Gastroesophageal sphincter (tissue), 4 donors: Measurements from ENCODE around the gene DCUN1D3. TPM values are rescaled to one million over a fixed set of nuclear protein-coding genes. Genes with fewer than 3 reads are reported as not detected.

Experiments
- ATAC-seq: fragments of 150-250 bp; one replicate; pipeline ENCODE4 v1.9.1; 2016; ENCODE audit warnings: mild to moderate bottlenecking, moderate library complexity
- H3K27ac ChIP-seq, 4 donors: fragments of 200-600 bp; sonication (generic) in 3 of 4; 1 replicate in 3 of 4; 2 replicates in 1 of 4; pipeline ENCODE4 v1.5.1; 2016 to 2019
- H3K27me3 ChIP-seq: fragments of 200-600 bp; sonication (generic); one replicate; pipeline ENCODE4 v1.5.1; 2019
- H3K36me3 ChIP-seq, 2 donors: fragments of 200-600 bp; sonication (generic); one replicate each; pipeline ENCODE4 v1.5.1; 2019; ENCODE audit warnings: control low read depth in 1 of 2
- H3K4me1 ChIP-seq, 3 donors: fragments of 200-600 bp; sonication (generic); 1 replicate in 2 of 3; 2 replicates in 1 of 3; pipeline ENCODE4 v1.5.1; 2016 to 2019; ENCODE audit warnings: control low read depth in 2 of 3
- H3K4me3 ChIP-seq, 2 donors: fragments of 200-600 bp; sonication (generic); one replicate each; pipeline ENCODE4 v1.5.1; 2019; ENCODE audit warnings: mild to moderate bottlenecking in 1 of 2, moderate library complexity in 1 of 2
- H3K9me3 ChIP-seq, 3 donors: fragments of 200-600 bp; sonication (generic); one replicate each; pipeline ENCODE4 v1.5.1; 2017 to 2019; ENCODE audit warnings: control low read depth in 2 of 3
- CTCF ChIP-seq, 4 experiments: fragments of 200-600 bp in 2 of 4; fragments of 450-650 bp in 2 of 4; sonication (generic) in 1 of 4; IDR thresholded peaks; one replicate each; pipeline ENCODE4 v1.5.1; 2017 to 2019; ENCODE audit warnings: antibody characterized with exemption in 4 of 4, mild to moderate bottlenecking in 2 of 4, moderate library complexity in 2 of 4
- EP300 ChIP-seq: sonication (generic); formaldehyde crosslinking; IDR thresholded peaks from one replicate; pipeline ENCODE4 v1.6.1; 2017; ENCODE audit warnings: antibody characterized with exemption, mild to moderate bottlenecking
- POLR2A ChIP-seq, 2 donors: fragments of 450-650 bp; IDR thresholded peaks; one replicate each; pipeline ENCODE4 v1.6.1; 2017; ENCODE audit warnings: antibody characterized with exemption in 2 of 2, mild to moderate bottlenecking in 2 of 2, moderate library complexity in 1 of 2
- POLR2AphosphoS5 ChIP-seq: sonication (generic); formaldehyde crosslinking; IDR thresholded peaks from one replicate; pipeline ENCODE4 v1.6.1; 2017; ENCODE audit warnings: antibody characterized with exemption
- WGBS, 2 donors: methylation state at CpG; one replicate each; pipeline ENCODE4 v1.1.5; 2018; ENCODE audit warnings: low coverage in 1 of 2; 5-methylcytosine and 5-hydroxymethylcytosine counted together
- total RNA-seq, 4 donors: library from RNA; depleted of rRNA; stranded (reverse); fragments of >200 nt; gene quantifications; one replicate each; pipeline ENCODE4 v1.1.0, GENCODE V29; 2016

The DCUN1D3 gene
- total RNA-seq, 4 donors from 2014 or later, result 28.6 to 35.7 (median 33.5) TPM

- peak overlapping the region; percentile 40 to 99 (median 64) for H3K27ac ChIP-seq
- H3K9me3 ChIP-seq, result no peaks in the 10 kb centered on the region
- WGBS, 2 donors, result 26 to 47% methylated on average over 2 of the region's 2 CpGs
- no peaks in the 10 kb centered on the region for H3K36me3 ChIP-seq
- peak; percentile 75 for ATAC-seq
- no peak overlapping the region for H3K4me3 ChIP-seq
- no peaks in the 10 kb centered on the region for H3K27me3 ChIP-seq
- peaks cover 12 to 58% (median 28%) of the 10 kb centered on the region in 3 donors for H3K4me1 ChIP-seq
- TF ChIP-seq CTCF (IDR thresholded peaks at IDR 0.05) (no peak), EP300 (no peak), POLR2AphosphoS5 (peak; percentile 57), POLR2A (IDR thresholded peaks at IDR 0.05) (no peak)
These were observed 10.7 kb upstream of the DCUN1D3 start for GRCh38 chr16:20910781-20911321.

DNA sequence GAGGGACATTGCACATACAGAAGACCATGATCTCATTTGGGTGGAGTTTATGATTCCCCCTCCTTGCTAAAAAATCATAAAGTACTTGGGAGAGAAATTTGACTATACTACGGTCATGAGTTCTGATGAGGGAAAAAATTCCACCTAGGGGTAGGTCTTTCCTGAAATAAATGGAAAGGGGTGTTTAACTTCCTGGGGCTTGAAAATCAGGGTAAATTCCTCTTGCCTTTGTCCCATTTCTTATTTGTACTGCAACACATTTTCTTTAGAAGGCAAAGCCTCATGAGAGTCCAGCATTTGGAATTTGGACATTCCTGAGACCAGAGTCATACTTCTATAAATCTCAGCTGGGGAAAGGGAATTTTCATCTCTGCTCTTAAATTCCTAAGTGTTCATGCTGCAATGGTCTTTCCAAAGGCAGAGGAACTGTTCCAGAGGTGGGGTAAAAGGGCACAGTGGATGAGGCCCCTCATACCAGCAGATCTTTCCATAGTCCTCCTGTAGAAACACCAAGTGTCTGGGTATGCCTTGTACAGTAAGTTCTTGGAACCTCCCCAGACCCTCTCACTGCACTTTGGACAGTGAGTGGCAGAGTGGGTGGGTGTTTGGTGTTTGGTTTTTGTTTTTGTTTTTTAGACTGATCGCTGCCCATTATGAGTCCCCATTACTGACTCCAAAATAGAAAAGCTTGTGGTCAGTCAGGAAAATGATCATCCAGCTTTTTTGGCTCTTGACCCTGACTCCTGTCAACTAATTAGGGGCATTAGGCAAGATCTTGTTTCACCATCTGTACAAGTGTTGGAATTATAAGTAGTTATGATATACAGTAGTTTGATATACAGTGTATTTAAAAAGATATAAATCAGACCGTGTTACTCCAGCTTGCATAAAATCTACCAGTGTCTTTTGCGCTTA, 6.4 kb upstream of the DCUN1D3 start:
- H3K27ac ChIP-seq, result peak overlapping the region; percentile 95 to 99 (median 99)
- WGBS, 2 donors, result 42 to 44% methylated on average over 3 to 4 of the region's 4 CpGs

DNA sequence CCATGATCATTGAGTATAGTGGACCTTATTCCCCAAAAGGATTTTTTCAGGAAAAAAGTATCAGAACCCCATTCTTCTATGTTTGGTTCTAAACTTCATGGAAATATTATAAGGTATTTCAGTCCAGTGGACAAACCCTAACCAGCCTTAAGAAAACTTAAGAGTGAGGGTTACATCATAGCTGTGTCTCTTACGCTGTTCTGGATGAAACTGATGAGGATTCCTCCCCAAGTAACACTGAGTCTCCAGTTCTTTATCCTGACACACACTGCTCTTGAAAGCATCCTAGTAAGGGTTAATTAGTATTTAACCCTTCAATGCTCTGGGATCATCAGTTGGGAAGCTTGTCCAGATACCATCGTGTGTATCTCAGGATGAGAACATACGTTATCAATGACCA, 5.4 kb upstream of the DCUN1D3 start:
- H3K9me3 ChIP-seq, result no peaks in the 10 kb centered on the region
- TF ChIP-seq POLR2AphosphoS5, result no peak
- H3K36me3 ChIP-seq, result no peaks in the 10 kb centered on the region
- peaks cover 19 to 71% (median 51%) of the 10 kb centered on the region in 3 donors for H3K4me1 ChIP-seq
- H3K4me3 ChIP-seq, result no peak overlapping the region
- no peaks in the 10 kb centered on the region for H3K27me3 ChIP-seq
- no peak for ATAC-seq
- WGBS, 2 donors, result 52 to 60% methylated on average over 3 of the region's 3 CpGs
- peak overlapping the region; percentile 95 to 99 (median 99) for H3K27ac ChIP-seq

More for the DNA sequence above, 6.4 kb upstream of the DCUN1D3 start:
- H3K9me3 ChIP-seq, result no peaks in the 10 kb centered on the region
- no peaks in the 10 kb centered on the region for H3K36me3 ChIP-seq
- peak; percentile 79 for ATAC-seq
- peak; percentile 67 for TF ChIP-seq POLR2AphosphoS5
- TF ChIP-seq POLR2A (IDR thresholded peaks at IDR 0.05), result no peak
- TF ChIP-seq CTCF (IDR thresholded peaks at IDR 0.05), result peak in 1 of 4 experiments; percentile 14
- H3K27me3 ChIP-seq, result no peaks in the 10 kb centered on the region
- H3K4me1 ChIP-seq, result peaks cover 19 to 78% (median 54%) of the 10 kb centered on the region in 3 donors
- no peak overlapping the region for H3K4me3 ChIP-seq

DNA sequence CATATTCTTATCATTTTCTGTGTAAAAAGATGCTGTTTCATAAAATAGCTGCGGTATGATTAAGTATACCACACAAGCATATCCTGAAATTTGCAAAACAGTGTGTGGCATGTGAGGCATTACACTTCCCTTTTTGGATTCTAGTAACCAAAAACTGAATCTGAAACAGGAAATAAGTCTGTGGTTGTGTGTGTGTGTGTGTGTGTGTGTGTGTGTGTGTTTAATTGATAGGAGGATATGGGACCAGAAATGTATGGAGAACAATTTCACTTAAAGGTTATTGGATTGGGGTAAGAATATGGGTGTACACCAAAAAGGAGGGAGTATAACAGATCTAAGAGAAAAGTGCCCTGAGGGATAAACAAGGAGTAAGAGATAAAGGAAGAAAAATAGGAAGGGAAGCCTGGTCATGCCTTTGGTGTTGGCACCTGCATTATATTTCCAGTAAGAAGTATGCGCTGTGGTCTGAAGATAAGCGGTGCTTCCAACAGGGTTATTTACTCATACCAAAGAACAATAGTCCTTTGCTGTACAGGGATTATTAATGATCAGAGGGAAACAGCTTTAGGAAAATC, 4.4 kb upstream of the DCUN1D3 start:
- Histone ChIP-seq H3K4me3 (no peak overlapping the region), H3K27ac (peak overlapping the region; percentile 95 to 99 (median 99)), H3K27me3 (no peaks in the 10 kb centered on the region), H3K9me3 (no peaks in the 10 kb centered on the region), H3K36me3 (no peaks in the 10 kb centered on the region), H3K4me1 (peaks cover 19 to 68% (median 48%) of the 10 kb centered on the region in 3 donors)
- peak; percentile 14 for TF ChIP-seq POLR2AphosphoS5
- TF ChIP-seq CTCF (IDR thresholded peaks at IDR 0.05), result no peak
- TF ChIP-seq POLR2A (IDR thresholded peaks at IDR 0.05), result no peak
- no peak for ATAC-seq
- WGBS, 2 donors, result 14 to 26% methylated on average over 3 of the region's 3 CpGs

GRCh38 chr16:20903899-20904506, 3.8 kb upstream of the DCUN1D3 start:
- H3K27ac ChIP-seq, result peak overlapping the region; percentile 95 to 99 (median 99)
- no peaks in the 10 kb centered on the region for H3K36me3 ChIP-seq
- H3K9me3 ChIP-seq, result no peaks in the 10 kb centered on the region
- WGBS, 2 donors, result 61 to 74% methylated on average over 3 to 5 of the region's 5 CpGs
- ATAC-seq, result no peak
- TF ChIP-seq POLR2A (IDR thresholded peaks at IDR 0.05) (no peak), CTCF (IDR thresholded peaks at IDR 0.05) (no peak), POLR2AphosphoS5 (no peak), EP300 (no peak)
- H3K4me3 ChIP-seq, result no peak overlapping the region
- no peaks in the 10 kb centered on the region for H3K27me3 ChIP-seq
- peaks cover 19 to 74% (median 48%) of the 10 kb centered on the region in 3 donors for H3K4me1 ChIP-seq
